Measurements from ENCODE around the gene PDGFA. TPM values are rescaled to one million over a fixed set of nuclear protein-coding genes. Genes with fewer than 3 reads are reported as not detected.

The PDGFA gene
- total RNA-seq, 1 experiment from 2014 or later: 35.8 TPM

DNA sequence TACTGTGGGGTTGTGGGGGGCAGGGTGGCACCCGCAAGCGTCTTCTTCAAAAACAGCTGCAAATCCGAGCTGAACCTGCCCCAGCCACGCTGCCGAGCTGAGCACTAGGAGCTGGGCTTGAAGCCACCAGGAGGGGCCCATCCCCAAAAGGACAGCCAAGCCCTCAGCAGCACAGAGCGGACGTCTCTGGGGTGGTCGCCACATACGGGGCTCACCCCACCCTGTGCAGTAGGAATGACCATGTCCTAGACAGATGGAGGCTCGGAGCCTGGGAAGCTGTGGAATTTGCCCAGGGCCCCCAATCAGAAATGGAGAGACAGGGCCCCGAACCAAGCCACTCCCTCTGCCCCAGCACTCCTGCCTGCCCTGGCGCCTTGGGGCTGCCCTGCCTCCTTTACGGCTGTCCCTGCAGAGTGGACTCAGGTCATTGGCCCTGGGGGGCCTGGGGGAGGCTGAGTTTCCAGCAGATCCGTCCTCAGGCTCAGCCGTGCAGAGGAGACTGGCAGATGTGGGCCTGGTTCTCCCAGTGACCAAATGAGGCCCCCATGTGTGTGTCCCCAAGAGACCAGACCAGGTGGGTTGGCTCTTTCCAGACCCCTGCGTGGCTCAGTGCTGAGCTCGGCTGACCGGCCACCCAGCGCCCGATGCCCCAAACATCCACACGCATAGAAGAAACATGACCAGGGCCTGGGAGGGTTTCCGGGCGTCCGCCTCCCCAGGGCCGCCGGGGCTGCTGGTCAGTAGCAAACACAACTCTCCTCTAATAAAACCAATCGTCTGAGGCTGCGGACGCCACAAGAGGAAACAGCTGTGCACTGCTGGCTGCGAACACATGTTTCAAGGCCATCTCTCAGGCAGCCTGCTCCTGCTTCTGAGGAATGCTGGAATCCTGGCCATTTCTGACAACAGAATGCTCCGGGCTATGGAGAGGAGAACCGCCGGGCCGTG, 54.9 kb downstream of the PDGFA start:
- no peak overlapping the region for H2BK12ac ChIP-seq (ENCODE audit: insufficient read length, low read depth, low read length)
- H2BK5ac ChIP-seq (ENCODE audit: insufficient read length, low read length): no peak overlapping the region
- TF ChIP-seq, protein P1, sequence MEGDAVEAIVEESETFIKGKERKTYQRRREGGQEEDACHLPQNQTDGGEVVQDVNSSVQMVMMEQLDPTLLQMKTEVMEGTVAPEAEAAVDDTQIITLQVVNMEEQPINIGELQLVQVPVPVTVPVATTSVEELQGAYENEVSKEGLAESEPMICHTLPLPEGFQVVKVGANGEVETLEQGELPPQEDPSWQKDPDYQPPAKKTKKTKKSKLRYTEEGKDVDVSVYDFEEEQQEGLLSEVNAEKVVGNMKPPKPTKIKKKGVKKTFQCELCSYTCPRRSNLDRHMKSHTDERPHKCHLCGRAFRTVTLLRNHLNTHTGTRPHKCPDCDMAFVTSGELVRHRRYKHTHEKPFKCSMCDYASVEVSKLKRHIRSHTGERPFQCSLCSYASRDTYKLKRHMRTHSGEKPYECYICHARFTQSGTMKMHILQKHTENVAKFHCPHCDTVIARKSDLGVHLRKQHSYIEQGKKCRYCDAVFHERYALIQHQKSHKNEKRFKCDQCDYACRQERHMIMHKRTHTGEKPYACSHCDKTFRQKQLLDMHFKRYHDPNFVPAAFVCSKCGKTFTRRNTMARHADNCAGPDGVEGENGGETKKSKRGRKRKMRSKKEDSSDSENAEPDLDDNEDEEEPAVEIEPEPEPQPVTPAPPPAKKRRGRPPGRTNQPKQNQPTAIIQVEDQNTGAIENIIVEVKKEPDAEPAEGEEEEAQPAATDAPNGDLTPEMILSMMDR (conservative IDR thresholded peaks at IDR 0.05): no peak

More for the DNA sequence above, 54.9 kb downstream of the PDGFA start:
- Mint-ChIP-seq H3K27ac (peak overlapping the region in 2 of 3 experiments; percentile 23 to 31; a peak in 3 of 7 replicates), H3K4me1 (peaks cover 12 to 19% of the 10 kb centered on the region in 2 experiments), H3K9me3 (peaks cover 14 to 16% of the 10 kb centered on the region in 2 experiments), H3K4me3 (no peak overlapping the region), H3K27me3 (ENCODE audit: low read depth) (peaks cover 7% of the 10 kb centered on the region), H3K36me3 (ENCODE audit: insufficient read depth in 1 of 3, low read depth in 3 of 3) (peaks cover 9 to 13% (median 10%) of the 10 kb centered on the region in 3 experiments)
- Histone ChIP-seq H3K4ac (ENCODE audit: low read depth, low read length) (no peak overlapping the region), H4K91ac (ENCODE audit: insufficient read length, low read depth, low read length) (no peak overlapping the region), H3K14ac (ENCODE audit: insufficient read depth, low read length) (no peak overlapping the region; the same call in 1 of the 2 replicates), H3T11ph (ENCODE audit: low read length) (no peak overlapping the region), H3K56ac (ENCODE audit: insufficient read length, low read depth, low read length) (no peak overlapping the region), H3K9me3 (ENCODE audit: control insufficient read depth, low read depth, low read length) (no peaks in the 10 kb centered on the region), H3K4me1 (ENCODE audit: insufficient read depth, low read length) (no peaks in the 10 kb centered on the region), H2BK120ac (ENCODE audit: low read depth, low read length, poor library complexity, severe bottlenecking) (no peak overlapping the region), H3K27me3 (ENCODE audit: insufficient read depth, low read length) (no peaks in the 10 kb centered on the region), H2AK5ac (ENCODE audit: insufficient read length, low read length) (no peak overlapping the region), H4K8ac (replicated peaks; ENCODE audit: insufficient read length, low read depth, low read length) (no peak overlapping the region), H4K20me1 (ENCODE audit: control insufficient read depth, insufficient read depth, insufficient read length) (peaks cover 2% of the 10 kb centered on the region), H3K18ac (ENCODE audit: insufficient read length, low read depth, low read length) (no peak overlapping the region), H2BK20ac (ENCODE audit: low read depth, low read length, poor library complexity, severe bottlenecking) (no peak overlapping the region), H3K79me1 (ENCODE audit: insufficient read depth, low read depth, low read length, poor library complexity, severe bottlenecking) (no peaks in the 10 kb centered on the region), H2AFZ (ENCODE audit: low read length) (no peak overlapping the region), H3K4me2 (ENCODE audit: insufficient read depth, insufficient read length, low read length) (no peak overlapping the region), H4K5ac (ENCODE audit: insufficient read length, low read depth, low read length) (no peak overlapping the region), H3K23me2 (ENCODE audit: insufficient read length, low read depth, low read length, poor library complexity, severe bottlenecking) (no peaks in the 10 kb centered on the region), H3K9ac (ENCODE audit: extremely low read depth, insufficient read length, low read length) (no peak overlapping the region), H3K27ac (ENCODE audit: insufficient read length, low read depth, low read length) (no peak overlapping the region), H3K79me2 (ENCODE audit: insufficient read depth, low read length) (no peaks in the 10 kb centered on the region), H2BK15ac (ENCODE audit: low read depth, low read length) (no peak overlapping the region), H3K23ac (ENCODE audit: insufficient read length, low read depth, low read length) (no peak overlapping the region)
- no CpG with 5 or more reads among the region's 34 CpGs for WGBS (ENCODE audit: extremely low coverage, insufficient read length, low lambda C conversion rate)
- no peak for DNase-seq

Measured in H9 (cell line).